Left ventricle myocardium inferior (tissue), 1 donor: Measurements from ENCODE around the gene AXL. TPM values are rescaled to one million over a fixed set of nuclear protein-coding genes. Genes with fewer than 3 reads are reported as not detected.

Source experiments
- DNase-seq: peaks from one replicate; pipeline ENCODE4 v3.0.0-alpha.2; 2020
- H3K27ac ChIP-seq: fragments of 200-600 bp; replicated peaks from 2 replicates; pipeline ENCODE4 v1.8.0; 2021
- H3K27me3 ChIP-seq: fragments of 200-600 bp; 2 replicates; pipeline ENCODE4 v1.8.0; 2021; ENCODE audit warnings: low read depth
- H3K36me3 ChIP-seq: fragments of 200-600 bp; 2 replicates; pipeline ENCODE4 v1.8.0; 2021
- H3K4me1 ChIP-seq: fragments of 200-600 bp; 2 replicates; pipeline ENCODE4 v1.8.0; 2021
- H3K4me3 ChIP-seq: fragments of 200-600 bp; 2 replicates; pipeline ENCODE4 v1.8.0; 2021; ENCODE audit warnings: mild to moderate bottlenecking, moderate library complexity
- H3K9me3 ChIP-seq: fragments of 200-600 bp; replicated peaks from 2 replicates; pipeline ENCODE4 v1.8.0; 2021
- intact Hi-C: fragments of 100-400 bp; cut with micrococcal nuclease; formaldehyde crosslinking; loops from one replicate; pipeline ENCODE4 v1.11.0; 2022
- total RNA-seq: library from RNA; stranded (reverse); fragmentation: NEBNext Ultra II Directional; extraction: Animal tissue kit (Norgen Biotek cat#: 25700); gene quantifications from one replicate; pipeline ENCODE4 v1.2.1, GENCODE V29; 2021
- TF ChIP-seq, protein P1 (sequence below): fragments of 200-600 bp; IDR thresholded peaks from 2 replicates; pipeline ENCODE4 v1.8.0; 2021; ENCODE audit warnings: antibody characterized with exemption, mild to moderate bottlenecking, borderline replicate concordance
- donor health status: DM: no; HTN: yes; CAD: no; lungs with severe emphysema.

AXL gene
- total RNA-seq, 1 donor from 2014 or later, result 13.6 TPM

DNA sequence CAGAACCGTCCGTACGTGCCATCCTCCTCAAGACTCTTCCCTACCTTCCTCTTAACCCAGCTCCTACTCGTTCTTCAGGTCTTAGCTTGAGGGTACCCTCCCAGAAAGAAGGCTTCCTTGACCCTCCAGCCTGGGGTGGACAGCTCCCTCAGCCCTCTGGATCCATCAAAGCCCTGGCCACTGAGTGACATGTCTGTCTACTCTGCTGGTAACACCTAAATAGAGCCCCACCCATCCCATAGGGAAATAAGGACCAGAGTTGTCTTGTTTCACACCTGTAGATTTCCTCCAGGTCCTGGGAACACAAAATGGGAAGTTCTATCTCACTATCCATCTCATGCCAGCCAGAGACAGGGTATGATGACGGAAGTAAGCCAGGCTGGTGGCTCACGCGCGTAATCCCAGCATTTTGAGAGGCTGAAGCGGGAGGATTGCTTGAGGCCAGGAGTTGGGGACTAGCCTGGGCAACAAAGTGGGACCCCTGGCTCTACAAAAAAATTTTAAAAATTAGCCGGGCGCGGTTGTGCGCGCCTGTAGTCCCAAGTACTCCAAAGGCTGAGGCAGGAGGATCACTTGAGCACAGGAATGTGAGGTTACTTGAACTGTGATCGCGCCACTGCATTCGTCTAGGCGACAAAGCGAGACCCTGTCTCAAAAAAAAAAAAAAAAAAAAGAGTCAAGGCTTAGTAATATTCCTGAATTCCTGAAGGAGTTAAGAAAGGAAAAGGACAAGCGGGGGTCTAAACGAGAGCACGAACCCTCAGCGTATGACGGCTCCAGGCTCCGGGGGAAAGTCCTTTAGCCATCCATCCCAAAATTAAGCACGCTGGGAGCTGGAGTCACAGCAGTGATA, 90.4 kb downstream of the AXL start:
- intact Hi-C loops, result no loop called here
- Histone ChIP-seq H3K27ac (peak overlapping the region; percentile 98), H3K27me3 (no peaks in the 10 kb centered on the region), H3K4me3 (peak overlapping the region; percentile 83), H3K36me3 (peaks cover 61% of the 10 kb centered on the region), H3K4me1 (peaks cover 67% of the 10 kb centered on the region), H3K9me3 (no peaks in the 10 kb centered on the region)
- DNase-seq, result no peak
- TF ChIP-seq, protein P1, sequence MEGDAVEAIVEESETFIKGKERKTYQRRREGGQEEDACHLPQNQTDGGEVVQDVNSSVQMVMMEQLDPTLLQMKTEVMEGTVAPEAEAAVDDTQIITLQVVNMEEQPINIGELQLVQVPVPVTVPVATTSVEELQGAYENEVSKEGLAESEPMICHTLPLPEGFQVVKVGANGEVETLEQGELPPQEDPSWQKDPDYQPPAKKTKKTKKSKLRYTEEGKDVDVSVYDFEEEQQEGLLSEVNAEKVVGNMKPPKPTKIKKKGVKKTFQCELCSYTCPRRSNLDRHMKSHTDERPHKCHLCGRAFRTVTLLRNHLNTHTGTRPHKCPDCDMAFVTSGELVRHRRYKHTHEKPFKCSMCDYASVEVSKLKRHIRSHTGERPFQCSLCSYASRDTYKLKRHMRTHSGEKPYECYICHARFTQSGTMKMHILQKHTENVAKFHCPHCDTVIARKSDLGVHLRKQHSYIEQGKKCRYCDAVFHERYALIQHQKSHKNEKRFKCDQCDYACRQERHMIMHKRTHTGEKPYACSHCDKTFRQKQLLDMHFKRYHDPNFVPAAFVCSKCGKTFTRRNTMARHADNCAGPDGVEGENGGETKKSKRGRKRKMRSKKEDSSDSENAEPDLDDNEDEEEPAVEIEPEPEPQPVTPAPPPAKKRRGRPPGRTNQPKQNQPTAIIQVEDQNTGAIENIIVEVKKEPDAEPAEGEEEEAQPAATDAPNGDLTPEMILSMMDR, result no peak

- Histone ChIP-seq H3K4me1 (peaks cover 60% of the 10 kb centered on the region), H3K27ac (peak within 1 kb of the TSS; percentile 98), H3K9me3 (no peaks in the 10 kb centered on the region), H3K27me3 (no peaks in the 10 kb centered on the region), H3K4me3 (peak within 1 kb of the TSS; percentile 83), H3K36me3 (peaks cover 55% of the 10 kb centered on the region)
- TF ChIP-seq, protein P1, result no peak
- peak; percentile 88 for DNase-seq
- intact Hi-C loops, result no loop called here
Measured at GRCh38 chr19:41310033-41310831, 91.2 kb downstream of the AXL start, which contains the start of gene CCDC97. CCDC97 (plus strand) TSS chr19:41310172; CDS start chr19:41310311, 139 bp downstream.

- Histone ChIP-seq H3K4me1 (peaks cover 54% of the 10 kb centered on the region), H3K9me3 (no peaks in the 10 kb centered on the region), H3K27me3 (no peaks in the 10 kb centered on the region), H3K27ac (peak overlapping the region; percentile 98), H3K4me3 (peak overlapping the region; percentile 83), H3K36me3 (peaks cover 55% of the 10 kb centered on the region)
- TF ChIP-seq, protein P1, result no peak
- intact Hi-C loops, result no loop called here
- DNase-seq, result no peak
Measured at GRCh38 chr19:41311072-41311471, 92.0 kb downstream of the AXL start.

Other genes with a start within 250 kb of the AXL start
- gene CYP2B6, start 227.9 kb upstream of the AXL start, total RNA-seq, result not detected
- not detected for gene CYP2A13, start 130.8 kb upstream of the AXL start, total RNA-seq
- gene CYP2F1, start 104.8 kb upstream of the AXL start, total RNA-seq, result not detected
- 0.44 TPM for gene CYP2S1, start 26.0 kb upstream of the AXL start, total RNA-seq
- 103 TPM for gene HNRNPUL1, start 45.1 kb downstream of the AXL start, total RNA-seq
- 15.5 TPM for gene CCDC97, start 90.9 kb downstream of the AXL start, total RNA-seq
- 14.9 TPM for gene TGFB1, start 134.7 kb downstream of the AXL start, total RNA-seq
- 2.5 TPM for gene B9D2, start 144.9 kb downstream of the AXL start, total RNA-seq
- 2.8 TPM for gene TMEM91, start 157.3 kb downstream of the AXL start, total RNA-seq
- gene EXOSC5, start 178.1 kb downstream of the AXL start, total RNA-seq, result 17.4 TPM
- 51.0 TPM for gene BCKDHA, start 178.6 kb downstream of the AXL start, total RNA-seq
- gene B3GNT8, start 208.2 kb downstream of the AXL start, total RNA-seq, result 10.3 TPM
- 125 TPM for gene DMAC2, start 220.7 kb downstream of the AXL start, total RNA-seq
- not detected for gene ERICH4, start 223.9 kb downstream of the AXL start, total RNA-seq